ENCODE measurements around the gene CAPN14. TPM values are rescaled to one million over a fixed set of nuclear protein-coding genes. Genes with fewer than 3 reads are reported as not detected.

The CAPN14 gene
- polyA plus RNA-seq, 3 donors, result 0.04 to 0.07 (median 0.06) TPM

Other genes with a start within 250 kb of the CAPN14 start
- gene GALNT14, start 79.1 kb downstream of the CAPN14 start, polyA plus RNA-seq (ENCODE audit: insufficient read length in 3 of 3), result 10 to 100 TPM; 37.6 to 48.7 (median 47.3) TPM
- 10 to 100 TPM; 33.3 to 49.4 (median 38.6) TPM for gene EHD3, start 16.6 kb upstream of the CAPN14 start, polyA plus RNA-seq (ENCODE audit: insufficient read length in 3 of 3)
- under 1 TPM; 0.03 to 0.14 (median 0.06) TPM for gene XDH, start 197.2 kb upstream of the CAPN14 start, polyA plus RNA-seq (ENCODE audit: insufficient read length in 3 of 3)